ENCODE measurements around the gene MN1.
A peak's percentile ranks its signal among the peaks of the same experiment; 100 is the strongest.
"Not testable (repeated sequence)": the region's sequence is repeated elsewhere in the genome, so short reads cannot be mapped to it uniquely, and the experiment has no call there.

MN1 gene

GRCh38 chr22:27751277-27752070 lies 50.1 kb downstream of the MN1 start:
- Histone ChIP-seq H3K27ac (ENCODE audit: low read depth, low read length) (no peak overlapping the region), H3K4me1 (ENCODE audit: insufficient read depth, low read length) (peaks cover 36% of the 10 kb centered on the region), H3K9ac (ENCODE audit: low read length) (no peak overlapping the region), H3K36me3 (ENCODE audit: insufficient read depth, low read length) (no peaks in the 10 kb centered on the region), H3K4me3 (ENCODE audit: low read depth in 1 of 2, low read length in 2 of 2) (no peak overlapping the region), H3K9me3 (ENCODE audit: low read length) (no peaks in the 10 kb centered on the region), H3K27me3 (ENCODE audit: control insufficient read depth in 1 of 2, insufficient read depth in 2 of 2, low read length in 2 of 2) (no peaks in the 10 kb centered on the region)

- no peaks in the 10 kb centered on the region for H3K27me3 ChIP-seq (ENCODE audit: control insufficient read depth in 1 of 2, insufficient read depth in 2 of 2, low read length in 2 of 2)
- H3K36me3 ChIP-seq (ENCODE audit: insufficient read depth, low read length) = no peaks in the 10 kb centered on the region
- no peak overlapping the region for H3K4me3 ChIP-seq (ENCODE audit: low read depth in 1 of 2, low read length in 2 of 2)
- H3K9ac ChIP-seq (ENCODE audit: low read length) = no peak overlapping the region
- peaks cover 36% of the 10 kb centered on the region for H3K4me1 ChIP-seq (ENCODE audit: insufficient read depth, low read length)
- no peak overlapping the region for H3K27ac ChIP-seq (ENCODE audit: low read depth, low read length)
- no peaks in the 10 kb centered on the region for H3K9me3 ChIP-seq (ENCODE audit: low read length)
These were observed 50.8 kb downstream of the MN1 start for GRCh38 chr22:27750584-27751265.

GRCh38 chr22:27749597-27750225 lies 51.8 kb downstream of the MN1 start:
- Histone ChIP-seq H3K4me1 (ENCODE audit: insufficient read depth, low read length) (peaks cover 36% of the 10 kb centered on the region), H3K9me3 (ENCODE audit: low read length) (no peaks in the 10 kb centered on the region), H3K27me3 (ENCODE audit: control insufficient read depth in 1 of 2, insufficient read depth in 2 of 2, low read length in 2 of 2) (no peaks in the 10 kb centered on the region), H3K4me3 (ENCODE audit: low read depth in 1 of 2, low read length in 2 of 2) (no peak overlapping the region), H3K27ac (ENCODE audit: low read depth, low read length) (peak overlapping the region; percentile 16), H3K9ac (ENCODE audit: low read length) (no peak overlapping the region), H3K36me3 (ENCODE audit: insufficient read depth, low read length) (no peaks in the 10 kb centered on the region)

- H3K27ac ChIP-seq (ENCODE audit: low read depth, low read length) = no peak overlapping the region
- no peaks in the 10 kb centered on the region for H3K9me3 ChIP-seq (ENCODE audit: low read length)
- no peak overlapping the region for H3K4me3 ChIP-seq (ENCODE audit: low read depth in 1 of 2, low read length in 2 of 2)
- no peaks in the 10 kb centered on the region for H3K27me3 ChIP-seq (ENCODE audit: control insufficient read depth in 1 of 2, insufficient read depth in 2 of 2, low read length in 2 of 2)
- H3K36me3 ChIP-seq (ENCODE audit: insufficient read depth, low read length) = no peaks in the 10 kb centered on the region
- H3K9ac ChIP-seq (ENCODE audit: low read length) = no peak overlapping the region
- peaks cover 27% of the 10 kb centered on the region for H3K4me1 ChIP-seq (ENCODE audit: insufficient read depth, low read length)
These were observed 52.8 kb downstream of the MN1 start for GRCh38 chr22:27748751-27749191.

- Histone ChIP-seq H3K9ac (ENCODE audit: low read length) (no peak overlapping the region), H3K27ac (ENCODE audit: low read depth, low read length) (no peak overlapping the region), H3K9me3 (ENCODE audit: low read length) (no peaks in the 10 kb centered on the region), H3K4me3 (ENCODE audit: low read depth in 1 of 2, low read length in 2 of 2) (no peak overlapping the region), H3K4me1 (ENCODE audit: insufficient read depth, low read length) (peaks cover 23% of the 10 kb centered on the region), H3K27me3 (ENCODE audit: control insufficient read depth in 1 of 2, insufficient read depth in 2 of 2, low read length in 2 of 2) (no peaks in the 10 kb centered on the region), H3K36me3 (ENCODE audit: insufficient read depth, low read length) (no peaks in the 10 kb centered on the region)
These were observed 53.2 kb downstream of the MN1 start for GRCh38 chr22:27748349-27748748.

GRCh38 chr22:27747396-27748221 lies 53.9 kb downstream of the MN1 start:
- Histone ChIP-seq H3K27ac (ENCODE audit: low read depth, low read length) (no peak overlapping the region), H3K36me3 (ENCODE audit: insufficient read depth, low read length) (no peaks in the 10 kb centered on the region), H3K9ac (ENCODE audit: low read length) (no peak overlapping the region), H3K9me3 (ENCODE audit: low read length) (no peaks in the 10 kb centered on the region), H3K27me3 (ENCODE audit: control insufficient read depth in 1 of 2, insufficient read depth in 2 of 2, low read length in 2 of 2) (no peaks in the 10 kb centered on the region), H3K4me1 (ENCODE audit: insufficient read depth, low read length) (peaks cover 16% of the 10 kb centered on the region), H3K4me3 (ENCODE audit: low read depth in 1 of 2, low read length in 2 of 2) (no peak overlapping the region)

GRCh38 chr22:27746918-27747317 lies 54.6 kb downstream of the MN1 start:
- H3K36me3 ChIP-seq (ENCODE audit: insufficient read depth, low read length) = no peaks in the 10 kb centered on the region
- H3K27ac ChIP-seq (ENCODE audit: low read depth, low read length) = no peak overlapping the region
- H3K4me1 ChIP-seq (ENCODE audit: insufficient read depth, low read length) = peaks cover 15% of the 10 kb centered on the region
- H3K4me3 ChIP-seq (ENCODE audit: low read depth in 1 of 2, low read length in 2 of 2) = no peak overlapping the region
- H3K9me3 ChIP-seq (ENCODE audit: low read length) = no peaks in the 10 kb centered on the region
- H3K9ac ChIP-seq (ENCODE audit: low read length) = no peak overlapping the region
- no peaks in the 10 kb centered on the region for H3K27me3 ChIP-seq (ENCODE audit: control insufficient read depth in 1 of 2, insufficient read depth in 2 of 2, low read length in 2 of 2)

- Histone ChIP-seq H3K27me3 (ENCODE audit: control insufficient read depth in 1 of 2, insufficient read depth in 2 of 2, low read length in 2 of 2) (no peaks in the 10 kb centered on the region), H3K9ac (ENCODE audit: low read length) (no peak overlapping the region)
These were observed 55.7 kb downstream of the MN1 start for GRCh38 chr22:27745809-27746208.

GRCh38 chr22:27745154-27745553 lies 56.4 kb downstream of the MN1 start:
- no peak overlapping the region for H3K9ac ChIP-seq (ENCODE audit: low read length)
- H3K27ac ChIP-seq (ENCODE audit: low read depth, low read length) = no peak overlapping the region
- H3K36me3 ChIP-seq (ENCODE audit: insufficient read depth, low read length) = no peaks in the 10 kb centered on the region
- peaks cover 14% of the 10 kb centered on the region for H3K4me1 ChIP-seq (ENCODE audit: insufficient read depth, low read length)
- H3K4me3 ChIP-seq (ENCODE audit: low read depth in 1 of 2, low read length in 2 of 2) = no peak overlapping the region
- H3K27me3 ChIP-seq (ENCODE audit: control insufficient read depth in 1 of 2, insufficient read depth in 2 of 2, low read length in 2 of 2) = no peaks in the 10 kb centered on the region
- no peaks in the 10 kb centered on the region for H3K9me3 ChIP-seq (ENCODE audit: low read length)

More at GRCh38 chr22:27745809-27746208, 55.7 kb downstream of the MN1 start:
- Histone ChIP-seq H3K27ac (ENCODE audit: low read depth, low read length) (no peak overlapping the region), H3K9me3 (ENCODE audit: low read length) (no peaks in the 10 kb centered on the region), H3K4me3 (ENCODE audit: low read depth in 1 of 2, low read length in 2 of 2) (no peak overlapping the region), H3K4me1 (ENCODE audit: insufficient read depth, low read length) (peaks cover 15% of the 10 kb centered on the region), H3K36me3 (ENCODE audit: insufficient read depth, low read length) (no peaks in the 10 kb centered on the region)

- H3K4me3 ChIP-seq (ENCODE audit: low read depth in 1 of 2, low read length in 2 of 2); H3K27ac ChIP-seq (ENCODE audit: low read depth, low read length); H3K27me3 ChIP-seq (ENCODE audit: control insufficient read depth in 1 of 2, insufficient read depth in 2 of 2, low read length in 2 of 2); H3K9ac ChIP-seq (ENCODE audit: low read length); H3K9me3 ChIP-seq (ENCODE audit: low read length); H3K36me3 ChIP-seq (ENCODE audit: insufficient read depth, low read length); H3K4me1 ChIP-seq (ENCODE audit: insufficient read depth, low read length): not testable (repeated sequence)
These were observed 57.5 kb downstream of the MN1 start for GRCh38 chr22:27744078-27744477.

GRCh38 chr22:27740202-27740748 lies 61.3 kb downstream of the MN1 start:
- H3K9ac ChIP-seq (ENCODE audit: low read length) = no peak overlapping the region
- no peak overlapping the region for H3K4me3 ChIP-seq (ENCODE audit: low read depth in 1 of 2, low read length in 2 of 2)
- no peaks in the 10 kb centered on the region for H3K4me1 ChIP-seq (ENCODE audit: insufficient read depth, low read length)
- no peak overlapping the region for H3K27ac ChIP-seq (ENCODE audit: low read depth, low read length)
- H3K36me3 ChIP-seq (ENCODE audit: insufficient read depth, low read length) = no peaks in the 10 kb centered on the region
- H3K27me3 ChIP-seq (ENCODE audit: control insufficient read depth in 1 of 2, insufficient read depth in 2 of 2, low read length in 2 of 2) = no peaks in the 10 kb centered on the region
- H3K9me3 ChIP-seq (ENCODE audit: low read length) = no peaks in the 10 kb centered on the region
